ENCODE data around the gene ATAD3A.
A peak's percentile ranks its signal among the peaks of the same experiment; 100 is the strongest.

ATAD3A gene

DNA sequence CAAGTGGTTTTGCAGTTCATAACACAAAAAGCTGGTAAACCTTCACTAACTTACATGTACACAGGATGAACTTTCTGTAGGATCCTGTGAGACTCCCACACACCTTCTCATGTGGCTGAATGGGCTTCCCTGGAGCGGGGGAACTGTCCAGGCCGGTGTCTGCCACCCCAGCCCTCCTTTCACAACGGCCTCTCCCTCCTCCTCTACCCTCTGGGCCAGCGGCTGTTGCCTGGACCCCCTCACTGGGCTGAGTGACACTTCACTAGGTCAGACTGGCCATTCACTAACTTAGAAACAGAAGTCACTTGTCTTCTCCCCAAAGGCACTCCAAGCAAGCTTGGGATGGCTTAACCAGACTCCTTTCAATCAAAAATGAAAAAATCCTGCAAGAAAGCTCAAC is 46.6 kb downstream of the ATAD3A start:
- DNase-seq: no peak

DNA sequence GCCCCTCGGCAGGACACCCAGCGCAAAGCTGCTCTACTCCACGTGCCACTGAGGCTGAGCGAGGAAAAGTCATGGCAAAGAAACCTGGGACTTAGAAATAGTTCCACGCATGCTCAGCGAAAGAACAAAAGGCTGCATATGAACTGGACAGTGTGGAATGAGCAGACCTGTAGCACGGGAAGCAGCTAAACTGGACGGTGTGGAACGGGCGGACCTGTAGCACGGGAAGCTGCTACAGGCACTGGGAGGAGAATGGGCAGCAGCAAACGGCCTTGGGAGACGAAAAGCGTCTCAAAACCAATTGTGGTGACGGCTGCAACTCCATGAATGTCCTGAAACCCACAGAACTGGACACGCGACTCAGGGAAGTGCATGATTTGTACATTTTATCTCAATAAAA is 47.1 kb downstream of the ATAD3A start:
- DNase-seq: no peak

DNA sequence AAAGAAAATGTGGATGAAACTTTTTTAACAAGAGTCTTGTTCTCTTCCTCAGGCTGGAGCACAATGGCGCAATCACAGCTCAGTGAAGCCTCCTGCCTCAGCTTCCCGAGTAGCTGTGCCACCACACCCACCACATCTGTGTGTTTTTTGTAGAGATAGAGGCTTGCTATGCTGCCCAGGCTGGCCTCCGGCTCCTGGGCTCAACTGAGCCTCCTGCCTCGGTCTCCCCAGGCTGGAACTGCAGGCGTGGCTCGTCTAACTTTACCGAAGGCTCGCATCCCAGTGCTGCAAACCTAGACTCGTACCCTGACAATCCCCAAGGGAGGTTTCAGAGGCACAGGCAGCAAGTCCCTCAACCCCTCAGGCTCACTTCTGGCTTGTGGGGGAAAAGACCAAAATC is 48.2 kb downstream of the ATAD3A start:
- no peak for DNase-seq

DNA sequence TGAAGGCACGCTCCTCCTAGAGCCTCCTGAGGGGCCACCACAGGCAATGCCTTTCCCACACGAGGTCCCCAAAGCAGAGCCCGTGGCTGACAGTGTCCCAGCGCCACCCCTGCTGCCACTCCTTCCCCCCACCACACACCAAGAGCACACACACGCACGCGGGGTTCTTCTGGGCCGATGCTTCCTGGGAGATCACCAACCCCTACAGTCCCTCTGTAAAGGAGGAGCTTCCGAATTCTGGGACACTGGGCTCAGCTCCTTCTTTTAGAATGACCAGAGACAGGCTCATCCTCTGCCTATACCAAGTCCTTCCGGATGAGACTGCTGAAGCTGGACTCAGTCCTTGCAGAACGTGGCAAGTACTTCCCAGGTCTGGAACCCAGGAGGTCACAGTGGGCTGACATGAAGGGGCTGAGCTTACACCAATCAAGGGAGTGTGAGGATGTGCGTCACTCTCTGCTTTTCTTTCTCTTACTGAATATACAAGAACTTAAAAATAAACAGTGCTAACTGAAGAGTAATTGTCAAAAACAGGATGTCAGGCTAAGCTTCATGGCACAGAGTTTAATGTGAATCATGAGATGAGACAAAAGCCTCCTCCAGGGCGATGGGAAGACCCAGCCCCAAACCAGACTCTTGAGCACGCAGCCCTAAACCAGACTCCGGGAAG is 50.0 kb downstream of the ATAD3A start:
- no peak for DNase-seq

DNA sequence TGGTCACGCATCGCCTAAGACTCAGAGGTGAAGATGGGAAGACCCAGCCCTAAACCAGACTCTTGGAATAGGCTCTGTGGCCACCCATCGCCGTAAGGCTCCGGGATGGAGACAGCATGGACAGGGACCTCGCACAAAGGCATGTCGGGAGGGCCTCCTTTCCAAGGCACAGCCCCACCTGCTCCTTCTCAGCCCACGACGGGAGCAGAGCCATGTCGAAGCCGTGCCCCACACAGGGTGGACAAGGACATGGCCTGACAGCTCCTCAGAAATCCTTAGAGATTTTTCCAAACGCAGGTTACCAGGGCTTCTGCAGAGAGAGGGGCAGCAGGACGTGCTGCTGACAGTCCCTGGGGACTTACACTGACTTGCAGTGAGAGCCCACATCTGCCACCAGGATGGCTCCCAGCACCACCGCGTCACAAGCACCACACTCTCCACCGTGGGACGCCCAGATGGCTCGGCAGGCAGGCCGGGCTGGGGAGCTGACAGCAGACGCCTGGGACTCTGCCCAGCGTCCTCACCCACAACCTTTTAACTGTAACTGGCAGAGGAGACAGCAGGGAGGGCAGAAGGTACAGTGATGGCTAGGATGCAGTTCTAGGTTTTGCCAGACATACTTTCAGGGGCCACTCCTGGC is 50.7 kb downstream of the ATAD3A start:
- DNase-seq: no peak

DNA sequence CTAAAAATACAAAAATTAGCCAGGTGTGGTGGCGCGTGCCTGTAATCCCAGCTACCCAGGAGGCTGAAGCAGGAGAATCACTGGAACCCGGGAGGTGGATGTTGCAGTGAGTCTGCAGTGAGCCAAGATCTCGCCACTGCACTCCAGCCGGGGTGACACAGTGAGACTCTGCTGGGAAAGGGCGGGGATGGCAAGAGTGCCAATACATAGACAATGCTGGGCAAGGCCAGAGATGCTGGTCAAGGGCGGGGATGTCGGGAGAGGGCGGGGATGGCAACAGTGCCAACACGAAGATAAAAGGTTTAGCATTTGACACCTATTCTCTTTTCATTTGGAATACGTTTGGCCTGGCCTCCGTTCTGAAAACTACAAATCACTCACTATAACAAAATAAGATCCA is 51.7 kb downstream of the ATAD3A start:
- no peak for DNase-seq

DNA sequence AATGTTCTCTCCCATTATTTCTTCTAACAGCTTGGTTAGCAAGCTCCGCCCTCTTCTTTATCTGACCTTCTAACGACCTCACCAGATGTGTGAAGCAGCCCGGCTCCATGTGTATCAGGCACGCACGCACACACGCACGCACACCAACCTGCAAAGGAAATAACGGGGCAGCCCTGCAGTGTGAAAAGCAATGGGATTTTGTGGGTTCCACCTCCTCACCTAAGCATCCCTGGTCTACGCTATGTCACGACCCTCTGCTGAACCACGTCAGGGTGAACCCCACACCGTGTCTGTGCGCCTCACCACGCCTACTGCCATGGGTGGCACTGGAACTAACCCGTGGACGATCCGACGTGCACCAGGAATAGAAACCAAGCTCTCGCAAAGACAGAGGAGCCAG is 52.3 kb downstream of the ATAD3A start:
- DNase-seq: no peak

DNA sequence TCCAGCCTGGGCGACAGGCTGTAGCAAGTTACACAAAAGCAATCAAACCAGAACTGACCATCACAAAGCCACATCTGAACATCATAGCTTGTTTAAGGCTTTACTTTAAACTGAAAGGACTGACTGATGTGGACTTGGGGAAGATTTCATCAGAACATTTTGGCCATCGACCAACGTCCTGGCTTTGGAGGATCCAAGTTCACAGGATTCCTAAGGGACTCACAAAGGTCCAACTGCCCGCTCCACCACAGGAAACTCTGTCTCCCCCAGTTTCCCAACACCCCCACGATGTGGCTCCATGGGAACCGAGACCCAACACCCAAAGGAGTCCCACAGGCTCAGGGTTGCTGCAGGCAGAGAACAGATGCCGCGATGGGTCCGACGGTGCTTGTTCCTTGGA is 53.4 kb downstream of the ATAD3A start:
- DNase-seq: no peak

DNA sequence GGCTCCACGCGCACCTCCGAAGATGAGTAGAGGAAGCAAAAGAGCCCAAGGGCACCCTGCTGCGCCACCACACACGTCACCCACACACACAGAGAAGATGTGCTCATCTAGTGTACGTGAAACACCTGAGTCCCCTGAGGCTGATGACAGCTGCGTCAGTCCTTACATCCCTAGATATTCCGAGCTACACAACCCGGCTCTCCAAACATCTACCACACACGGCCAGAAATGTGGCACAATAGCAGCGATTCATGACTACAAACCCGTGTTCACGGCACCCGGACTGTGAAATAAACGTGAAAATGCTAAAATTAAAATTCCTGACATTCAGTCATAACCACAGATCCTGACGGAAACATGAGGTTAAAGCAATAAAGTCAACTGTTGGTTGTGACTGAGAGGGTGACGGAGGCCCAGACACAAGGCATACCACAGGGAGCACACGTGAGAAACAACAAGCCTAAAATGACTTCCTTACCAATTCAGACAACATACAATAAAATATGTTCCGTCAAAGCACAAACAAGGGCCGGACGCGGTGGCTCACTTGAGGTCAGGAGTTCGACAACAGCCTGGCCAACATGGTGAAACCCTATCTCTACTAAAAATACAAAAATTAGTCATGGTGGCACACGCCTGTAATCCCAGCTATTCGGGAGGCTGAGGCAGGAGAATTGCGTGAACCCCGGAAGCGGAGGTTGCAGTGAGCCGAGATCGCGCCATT is 55.4 kb downstream of the ATAD3A start:
- no peak for DNase-seq

DNA sequence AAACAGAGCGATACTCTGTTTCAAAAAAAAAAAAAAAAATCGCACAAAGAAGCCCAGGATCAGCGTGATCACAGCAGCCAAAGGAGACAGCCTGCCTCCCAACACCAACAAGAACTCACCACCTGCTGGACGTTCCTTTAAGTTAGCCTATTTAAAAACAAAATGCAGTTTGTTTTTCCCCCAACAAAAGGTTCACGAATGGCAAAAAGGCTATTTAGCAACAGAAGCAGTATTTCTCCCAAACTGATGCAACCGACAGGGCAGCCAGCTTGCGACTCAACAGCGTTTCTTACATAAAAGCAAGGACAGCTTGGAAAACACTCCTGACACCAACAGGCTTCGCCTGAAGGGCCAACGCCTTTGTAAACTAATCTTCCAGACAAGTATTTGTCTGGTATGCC is 55.9 kb downstream of the ATAD3A start:
- DNase-seq: no peak

DNA sequence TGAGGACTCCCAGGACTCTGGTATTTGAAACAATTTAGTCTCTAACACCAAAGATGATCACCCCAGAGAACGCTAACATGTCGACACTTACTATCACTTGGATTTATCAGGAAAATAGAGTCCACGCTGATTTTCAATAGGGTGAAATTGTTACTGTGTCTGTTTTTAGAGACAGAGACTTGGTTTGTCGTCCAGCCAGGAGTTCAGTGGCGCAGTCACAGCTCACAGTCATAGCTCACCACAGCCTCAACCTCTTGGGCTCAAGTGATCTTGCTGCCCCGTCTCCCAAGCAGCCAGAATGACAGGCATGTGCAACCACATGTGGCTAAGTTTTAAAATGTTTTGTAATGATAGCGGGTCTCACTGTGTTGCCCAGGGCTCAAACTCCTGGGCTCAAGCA is 57.4 kb downstream of the ATAD3A start:
- DNase-seq: no peak

DNA sequence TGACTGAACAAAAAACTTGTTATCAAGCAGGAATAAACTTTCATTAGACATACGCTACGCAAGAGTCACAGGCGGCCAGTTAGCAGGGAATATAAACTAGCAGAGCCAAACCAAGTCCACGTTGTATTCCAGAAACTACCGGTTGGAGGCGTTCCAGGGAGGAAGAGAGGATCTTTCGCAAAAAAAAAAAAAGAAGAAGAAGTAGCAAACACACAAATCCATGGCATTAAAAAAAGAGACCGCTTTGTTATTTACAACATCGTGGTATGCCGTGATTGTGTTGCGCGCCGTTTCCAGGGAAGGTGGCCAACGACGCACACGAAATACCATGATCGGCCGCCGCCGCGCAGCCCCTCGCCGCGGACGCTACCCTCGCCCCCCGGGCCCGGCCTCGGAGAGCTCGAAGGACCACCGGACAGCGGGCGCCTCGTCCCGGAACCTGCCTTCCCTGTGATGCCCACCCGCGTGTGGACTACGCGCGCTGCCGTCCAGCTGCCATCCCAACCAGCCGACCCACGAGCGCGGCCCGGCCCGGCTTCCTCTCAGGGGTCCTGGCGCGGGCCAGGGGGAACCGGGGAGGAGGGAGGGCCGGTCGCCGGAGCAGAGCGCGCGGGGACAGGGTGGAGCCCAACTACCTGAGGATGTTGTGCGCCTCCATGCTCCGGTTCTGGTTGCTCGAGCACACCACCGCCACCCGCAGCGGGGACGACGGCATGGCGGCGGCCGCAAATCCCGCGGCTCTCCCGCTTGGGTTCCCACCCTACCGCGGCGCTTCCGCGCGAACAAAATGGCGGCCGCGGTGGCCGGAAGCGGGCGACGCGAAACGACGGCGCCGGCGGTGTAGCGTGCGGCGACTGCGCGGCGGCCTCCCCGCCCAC is 62.1 kb downstream of the ATAD3A start:
- no peak for DNase-seq

DNA sequence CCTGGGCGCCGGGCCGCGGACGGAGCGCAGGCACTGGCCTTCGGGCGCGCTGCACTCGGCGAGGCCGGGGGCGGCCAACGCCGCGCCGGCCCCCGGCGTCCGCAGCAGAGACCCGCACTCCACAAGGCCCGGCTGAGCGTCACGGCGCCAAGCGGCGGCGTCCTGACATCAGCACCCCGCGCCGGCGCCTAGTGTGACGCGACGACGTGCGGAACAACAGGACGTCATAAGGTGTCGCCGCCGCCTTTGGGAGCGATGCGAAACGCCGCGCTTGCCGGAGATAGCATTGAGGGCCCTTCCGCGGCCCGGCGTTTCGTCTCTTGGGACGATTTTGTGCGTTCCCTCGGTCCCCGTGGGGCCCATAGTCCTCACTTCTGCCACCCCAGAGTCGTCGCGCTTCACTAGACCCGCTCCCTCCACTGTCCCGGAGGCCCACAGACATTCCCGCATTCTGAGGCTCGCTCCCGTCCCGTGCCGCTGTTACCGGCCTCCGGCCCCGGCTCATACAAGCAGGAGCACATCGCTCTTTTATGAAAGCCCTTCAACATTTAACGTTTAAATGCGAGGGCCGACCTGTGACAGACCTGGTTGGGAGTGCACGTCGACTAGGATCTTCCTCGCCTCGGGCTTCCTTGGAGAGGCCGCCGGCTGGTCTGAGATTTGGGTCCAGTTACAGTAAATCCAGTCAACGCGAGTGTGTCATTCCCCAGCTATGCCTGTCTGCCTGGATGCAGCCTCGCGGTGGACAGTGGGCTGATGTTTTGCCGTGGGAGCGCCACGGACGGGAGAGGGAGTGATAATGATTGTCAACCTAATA is 63.0 kb downstream of the ATAD3A start, which contains the start of gene SSU72:
Gene SSU72 (minus strand): TSS at position 143 of the 817 bp plus-strand sequence. CDS start 306 bp downstream, outside the sequence.
- DNase-seq: peak; percentile 56

DNA sequence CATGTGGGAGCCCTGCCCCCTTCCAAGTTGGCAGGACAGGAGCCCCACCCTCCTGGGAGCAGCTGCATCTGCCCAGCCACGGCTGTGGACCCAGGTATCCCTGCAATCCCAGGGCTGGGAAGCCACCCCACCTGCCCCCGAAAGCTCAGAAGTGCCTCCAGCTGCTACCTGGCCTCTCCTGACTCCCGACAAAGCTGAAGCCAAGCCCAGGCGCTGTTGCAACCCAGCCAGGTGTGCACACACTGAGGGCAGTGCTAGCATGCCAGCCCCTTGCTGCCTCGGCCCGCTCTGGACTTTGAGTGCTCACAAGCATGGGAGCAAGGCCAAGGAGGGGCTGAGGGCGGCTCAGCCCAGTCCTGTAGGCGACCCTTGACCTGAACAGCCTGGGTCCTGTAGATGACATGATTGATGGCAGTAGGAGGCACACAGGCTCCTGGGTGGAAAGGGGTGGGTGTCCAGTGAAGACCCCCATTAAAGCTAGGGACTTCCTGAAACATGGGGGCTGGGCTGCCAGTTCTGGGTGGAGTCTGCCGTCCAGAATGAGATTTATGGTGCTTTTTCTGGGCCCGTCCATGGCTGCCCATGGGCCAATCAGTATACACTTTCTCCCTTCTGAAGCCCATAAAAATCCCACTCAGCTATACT is 65.5 kb downstream of the ATAD3A start:
- DNase-seq: no peak

DNA sequence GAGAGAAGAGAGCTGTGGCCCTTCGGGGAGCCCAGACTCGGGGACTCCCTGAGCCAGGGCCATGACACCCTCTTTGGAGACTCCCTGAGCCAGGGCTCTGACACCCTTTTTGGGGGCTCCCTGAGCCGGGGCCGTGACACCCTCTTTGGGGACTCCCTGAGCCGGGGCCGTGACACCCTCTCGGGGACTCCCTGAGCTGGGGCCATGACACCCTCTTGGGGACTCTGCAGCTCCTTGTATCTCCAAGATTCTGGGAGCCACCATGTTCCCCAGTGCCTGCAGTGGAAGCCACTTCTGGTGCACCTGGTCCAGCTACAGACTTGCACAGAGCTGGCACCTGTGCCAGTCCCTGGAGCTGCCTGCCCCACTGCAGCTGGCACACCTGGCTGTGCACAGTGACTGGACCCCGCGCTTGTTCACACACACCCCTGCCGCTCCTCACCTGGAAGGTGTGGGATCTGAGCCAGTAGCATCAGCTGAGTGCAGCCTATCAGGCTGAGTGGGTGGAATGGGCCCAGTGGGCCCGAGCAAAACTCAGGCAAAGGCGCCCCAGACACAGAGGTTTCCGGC is 66.5 kb downstream of the ATAD3A start:
- DNase-seq: no peak

DNA sequence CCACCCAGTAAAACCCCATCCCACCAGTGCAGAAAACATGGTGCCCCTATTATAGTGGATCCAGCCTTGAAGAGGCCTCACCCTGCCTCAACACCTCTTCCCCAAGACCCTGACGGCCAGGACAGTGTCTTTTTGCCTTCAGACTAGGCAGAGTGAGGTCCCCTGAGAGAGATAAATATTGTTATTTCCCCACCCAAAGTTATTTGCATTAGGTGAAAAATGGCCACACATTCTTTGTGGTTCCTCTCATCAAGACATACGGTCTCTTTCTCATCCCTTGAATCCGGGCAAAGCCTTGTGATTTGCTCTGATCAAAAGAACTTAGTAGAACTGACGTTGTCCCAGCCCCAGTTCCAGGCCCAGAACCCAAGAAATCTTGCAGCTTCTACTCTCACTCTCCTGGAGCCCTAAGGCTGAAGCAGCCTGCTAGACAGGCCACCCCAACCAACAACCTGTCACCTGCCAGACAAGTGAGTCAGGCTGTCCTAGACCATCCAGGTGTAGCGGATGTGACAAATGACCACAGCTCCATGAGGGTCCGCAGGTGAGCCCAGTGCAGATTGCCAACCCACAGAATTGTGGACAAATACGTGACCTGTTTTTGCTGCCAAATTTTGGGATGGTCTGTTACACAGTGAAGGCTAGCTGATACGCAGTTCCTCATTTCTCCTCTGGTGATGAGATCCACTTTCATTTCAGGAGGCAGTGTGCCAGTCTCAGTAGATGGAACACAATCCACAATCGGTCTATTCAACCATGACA is 70.8 kb downstream of the ATAD3A start:
- no peak for DNase-seq

DNA sequence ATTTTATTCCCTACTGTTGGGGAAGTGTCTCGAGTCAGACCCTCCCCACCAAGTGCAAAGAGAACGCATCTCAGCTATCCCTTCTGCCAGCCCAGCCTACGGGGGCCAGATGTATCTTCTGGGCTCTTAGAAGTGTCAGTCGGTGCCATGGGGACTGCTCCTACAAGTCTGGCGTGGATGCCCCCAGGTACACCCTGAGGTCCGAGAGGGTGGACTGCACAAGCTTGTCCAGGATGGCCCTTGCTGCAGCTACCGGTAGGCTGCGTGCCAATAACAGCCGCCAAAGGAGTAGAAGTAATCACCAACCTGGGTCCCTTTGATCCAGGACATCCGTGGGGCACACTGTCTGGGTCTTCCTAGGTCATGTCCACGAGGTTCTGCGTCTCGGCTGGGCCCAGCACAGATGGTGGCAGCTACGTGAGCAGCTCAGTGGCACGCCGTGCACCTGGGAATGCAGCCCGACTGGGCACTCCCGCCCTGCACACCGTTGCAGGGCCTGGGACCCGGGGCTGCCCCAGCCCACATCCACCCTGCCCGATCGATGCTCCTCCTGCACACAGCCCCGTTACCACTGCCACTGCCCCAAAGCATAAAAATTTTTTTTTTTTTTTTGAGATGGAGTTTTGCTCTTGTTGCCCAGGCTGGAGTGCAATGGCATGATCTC is 71.5 kb downstream of the ATAD3A start:
- DNase-seq: no peak

Data from NCI-H187 treated with DMSO at 0.1 percent for 48 hours (cell line).